Right lobe of liver (tissue), 6 donors: ENCODE data around the gene HBG2. TPM values are rescaled to one million over a fixed set of nuclear protein-coding genes. Genes with fewer than 3 reads are reported as not detected.
A peak's percentile ranks its signal among the peaks of the same experiment; 100 is the strongest.

Experiments
- ATAC-seq, 4 donors: fragments of 200-7000 bp; cut with Tn5 transposase; one replicate each; pipeline ENCODE4 v1.9.1; 2020; ENCODE audit warnings: mild to moderate bottlenecking in 4 of 4, moderate library complexity in 4 of 4
- DNase-seq, 3 donors: peaks; one replicate each; pipeline ENCODE4 v3.0.0-alpha.2; 2020
- H3K27ac ChIP-seq, 3 donors: fragments of 200-600 bp; one replicate each; pipeline ENCODE4 v1.8.0; 2022
- H3K27me3 ChIP-seq, 2 donors: fragments of 200-600 bp; one replicate each; pipeline ENCODE4 v1.8.0; 2022
- H3K36me3 ChIP-seq, 4 donors: fragments of 200-600 bp; sonication (generic) in 1 of 4; one replicate each; pipeline versions ENCODE4 v1.5.1 to v1.8.0; 2017 to 2022; ENCODE audit warnings: control low read depth in 1 of 4
- H3K4me1 ChIP-seq, 4 donors: fragments of 200-600 bp; sonication (generic) in 1 of 4; one replicate each; pipeline versions ENCODE4 v1.5.1 to v1.8.0; 2017 to 2022; ENCODE audit warnings: control low read depth in 1 of 4
- H3K4me3 ChIP-seq, 3 donors: fragments of 200-600 bp; one replicate each; pipeline ENCODE4 v1.8.0; 2022
- H3K9me3 ChIP-seq, 4 donors: fragments of 200-600 bp; sonication (generic) in 1 of 4; one replicate each; pipeline versions ENCODE4 v1.5.1 to v1.8.0; 2017 to 2022; ENCODE audit warnings: control low read depth in 1 of 4
- CTCF ChIP-seq, 4 donors: fragments of 200-600 bp in 3 of 4; fragments of 450-650 bp in 1 of 4; IDR thresholded peaks; one replicate each; pipeline versions ENCODE4 v1.5.1 to v1.8.0; 2016 to 2022; ENCODE audit warnings: antibody characterized with exemption in 4 of 4, mild to moderate bottlenecking in 2 of 4
- POLR2A ChIP-seq: fragments of 450-650 bp; IDR thresholded peaks from one replicate; pipeline ENCODE4 v1.6.1; 2017; ENCODE audit warnings: antibody characterized with exemption, mild to moderate bottlenecking
- WGBS: methylation state at CpG from one replicate; pipeline ENCODE4 v1.1.6; 2018; ENCODE audit warnings: low coverage, low lambda C conversion rate; ENCODE audit not compliant: insufficient coverage; ENCODE audit errors: missing lambda C conversion rate; 5-methylcytosine and 5-hydroxymethylcytosine counted together
- intact Hi-C, 2 donors: fragments of 100-400 bp; cut with DNase I; formaldehyde crosslinking; loops; one replicate each; pipeline versions ENCODE4 v1.11.2 to v1.14.1; 2022
- total RNA-seq, 6 experiments: library from RNA; depleted of rRNA in 2 of 6; stranded (reverse); fragments of >200 nt in 2 of 6; fragmentation: NEBNext Ultra II Directional in 3 of 6; extraction: Animal tissue kit (Norgen Biotek cat#: 25700) in 3 of 6; gene quantifications; one replicate each; pipeline versions ENCODE4 v1.1.0 to v1.2.4, GENCODE V29; 2016 to 2023
- donor health status: DM: no; HTN: yes; CAD: no.
- donor health status: DM: no; HTN: no; CAD: no.
- donor health status: DM: no; HTN: no; CAD: no.
- donor health status: DM: no; HTN: yes; CAD: no.
- donor health status: DM: no; HTN: yes; CAD: no.

Gene HBG2
- total RNA-seq, 6 experiments from 2014 or later, result not detected

- no peak overlapping the region for H3K27ac ChIP-seq
- no peaks in the 10 kb centered on the region for H3K4me1 ChIP-seq
- DNase-seq, result no peak
- H3K36me3 ChIP-seq, result no peaks in the 10 kb centered on the region
- no peaks in the 10 kb centered on the region for H3K9me3 ChIP-seq
- intact Hi-C loops, result no loop called here
- 16% methylated on average over 1 of the region's 1 CpG for WGBS
- TF ChIP-seq POLR2A (no peak), CTCF (IDR thresholded peaks at IDR 0.05) (no peak)
- no peak for ATAC-seq
- no peaks in the 10 kb centered on the region for H3K27me3 ChIP-seq
- no peak overlapping the region for H3K4me3 ChIP-seq
Observed at GRCh38 chr11:5286351-5286750, 31.8 kb upstream of the HBG2 start.

GRCh38 chr11:5285703-5286340 lies 31.2 kb upstream of the HBG2 start:
- DNase-seq, result no peak
- Histone ChIP-seq H3K9me3 (no peaks in the 10 kb centered on the region), H3K36me3 (no peaks in the 10 kb centered on the region), H3K27ac (no peak overlapping the region), H3K4me1 (no peaks in the 10 kb centered on the region), H3K27me3 (no peaks in the 10 kb centered on the region), H3K4me3 (no peak overlapping the region)
- intact Hi-C loops, result no loop called here
- WGBS, result 48% methylated on average over 2 of the region's 4 CpGs
- no peak for ATAC-seq
- no peak for TF ChIP-seq POLR2A
- no peak for TF ChIP-seq CTCF (IDR thresholded peaks at IDR 0.05)

DNA sequence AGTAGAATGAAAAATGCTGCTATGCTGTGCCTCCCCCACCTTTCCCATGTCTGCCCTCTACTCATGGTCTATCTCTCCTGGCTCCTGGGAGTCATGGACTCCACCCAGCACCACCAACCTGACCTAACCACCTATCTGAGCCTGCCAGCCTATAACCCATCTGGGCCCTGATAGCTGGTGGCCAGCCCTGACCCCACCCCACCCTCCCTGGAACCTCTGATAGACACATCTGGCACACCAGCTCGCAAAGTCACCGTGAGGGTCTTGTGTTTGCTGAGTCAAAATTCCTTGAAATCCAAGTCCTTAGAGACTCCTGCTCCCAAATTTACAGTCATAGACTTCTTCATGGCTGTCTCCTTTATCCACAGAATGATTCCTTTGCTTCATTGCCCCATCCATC lies 30.1 kb upstream of the HBG2 start:
- intact Hi-C loops, result no loop called here
- no peaks in the 10 kb centered on the region for H3K27me3 ChIP-seq
- no peak for DNase-seq
- peak in 1 of 4 donors; percentile 28 for ATAC-seq
- no peaks in the 10 kb centered on the region for H3K4me1 ChIP-seq
- H3K36me3 ChIP-seq, result no peaks in the 10 kb centered on the region
- H3K4me3 ChIP-seq, result no peak overlapping the region
- no CpG with 5 or more reads among the region's 2 CpGs for WGBS
- TF ChIP-seq CTCF (IDR thresholded peaks at IDR 0.05), result no peak
- no peak for TF ChIP-seq POLR2A
- H3K9me3 ChIP-seq, result no peaks in the 10 kb centered on the region
- no peak overlapping the region for H3K27ac ChIP-seq

DNA sequence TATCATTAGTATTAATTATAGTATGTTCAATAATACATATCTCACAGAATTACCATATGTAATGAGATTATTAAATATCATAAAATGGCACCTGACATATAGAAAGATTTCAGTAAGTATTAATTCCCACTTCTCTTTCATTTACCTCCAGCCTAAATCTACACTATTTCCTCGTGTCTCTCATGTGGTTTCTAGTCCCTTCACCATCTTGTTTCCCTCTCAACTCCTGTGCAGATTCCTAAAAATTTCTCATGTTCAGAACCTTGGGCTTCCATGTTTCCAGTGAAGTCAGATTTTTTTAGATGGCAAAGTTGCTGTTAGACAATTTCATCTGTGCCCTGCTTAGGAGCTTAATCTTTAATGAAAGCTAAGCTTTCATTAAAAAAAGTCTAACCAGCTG lies 29.3 kb upstream of the HBG2 start:
- TF ChIP-seq CTCF (IDR thresholded peaks at IDR 0.05) (no peak), POLR2A (no peak)
- DNase-seq (no peak), ATAC-seq (no peak)
- Histone ChIP-seq H3K4me1 (no peaks in the 10 kb centered on the region), H3K27me3 (no peaks in the 10 kb centered on the region), H3K27ac (no peak overlapping the region), H3K4me3 (no peak overlapping the region), H3K36me3 (no peaks in the 10 kb centered on the region), H3K9me3 (no peaks in the 10 kb centered on the region)
- WGBS, result 25% methylated on average over 1 of the region's 1 CpG
- intact Hi-C loops, result no loop called here

- 55% methylated on average over 3 of the region's 3 CpGs for WGBS
- intact Hi-C loops, result no loop called here
- H3K4me1 ChIP-seq, result no peaks in the 10 kb centered on the region
- H3K36me3 ChIP-seq, result no peaks in the 10 kb centered on the region
- DNase-seq (no peak), ATAC-seq (no peak)
- TF ChIP-seq POLR2A (no peak), CTCF (IDR thresholded peaks at IDR 0.05) (no peak)
- H3K27me3 ChIP-seq, result no peaks in the 10 kb centered on the region
- H3K27ac ChIP-seq, result no peak overlapping the region
- no peak overlapping the region for H3K4me3 ChIP-seq
- H3K9me3 ChIP-seq, result no peaks in the 10 kb centered on the region
Observed at GRCh38 chr11:5283086-5283485, 28.5 kb upstream of the HBG2 start.
